HTR-8/SVneo (cell line): Measurements from ENCODE around the gene MRPS31.
A peak's percentile ranks its signal among the peaks of the same experiment; 100 is the strongest.
"Not testable (repeated sequence)": the region's sequence is repeated elsewhere in the genome, so short reads cannot be mapped to it uniquely, and the experiment has no call there.

Experiments
- DNase-seq: peaks from one replicate; pipeline ENCODE4 v3.0.0; 2011; ENCODE audit warnings: low spot score, mixed read lengths; ENCODE audit not compliant: insufficient read length
- FAIRE-seq: peaks from 2 replicates; lab custom pipeline; 2011; peaks lifted over from hg19 to GRCh38; lab: Jason Lieb, UNC

Gene MRPS31

GRCh38 chr13:40790154-40790616 is 19.2 kb upstream of the MRPS31 start:
- no peak for DNase-seq
- FAIRE-seq: no peak

GRCh38 chr13:40789275-40790153 is 18.5 kb upstream of the MRPS31 start, which contains the start of gene SLC25A15:
TSS of gene SLC25A15 (plus strand) at chr13:40789611. CDS start at chr13:40793227, 3,616 bp downstream.
- FAIRE-seq (no peak), DNase-seq (peak; percentile 48)

- not testable (repeated sequence) for FAIRE-seq, DNase-seq
Measured at GRCh38 chr13:40788540-40789274, 17.7 kb upstream of the MRPS31 start.

DNA sequence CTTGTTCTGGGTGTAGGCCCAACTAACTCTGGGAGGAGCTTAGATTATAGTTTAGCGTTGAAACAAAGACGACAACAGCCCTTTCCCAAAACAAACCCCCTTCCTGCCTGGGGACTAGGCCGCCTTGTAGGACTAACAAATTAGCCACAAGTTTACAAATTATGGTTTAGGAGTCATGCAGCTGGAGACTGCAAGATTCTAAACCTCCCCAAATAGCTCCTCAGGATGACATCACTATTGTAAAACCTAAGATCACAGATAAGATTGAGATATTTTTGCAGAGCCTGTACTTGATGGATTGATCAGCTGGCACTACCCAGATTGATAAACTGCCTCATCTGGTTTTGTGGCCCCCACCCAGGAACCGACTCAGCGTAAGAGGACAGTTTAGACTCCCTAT is 16.1 kb upstream of the MRPS31 start:
- DNase-seq: no peak
- FAIRE-seq: no peak

- FAIRE-seq (no peak), DNase-seq (no peak)
Measured at GRCh38 chr13:40786568-40786996, 15.6 kb upstream of the MRPS31 start.

DNA sequence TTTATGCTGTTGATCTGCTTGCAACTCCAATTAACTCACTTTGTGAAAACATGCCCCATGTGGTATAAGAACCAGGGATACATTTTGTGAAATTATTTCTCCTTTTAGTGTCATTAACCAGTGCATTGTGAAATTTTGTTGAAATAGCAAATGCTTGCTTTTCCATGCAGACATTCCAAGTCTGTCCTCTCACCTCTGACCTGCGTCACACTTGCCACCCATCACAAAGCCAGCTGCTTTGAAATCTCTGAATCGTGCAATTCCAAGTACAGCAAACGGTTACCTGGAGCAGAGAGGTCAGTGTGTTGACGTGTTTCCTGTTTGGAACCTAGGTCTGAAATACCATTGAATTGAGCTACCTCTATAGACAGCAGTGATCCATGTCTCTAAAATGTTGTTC is 13.6 kb upstream of the MRPS31 start:
- DNase-seq: no peak
- no peak for FAIRE-seq

- not testable (repeated sequence) for DNase-seq, FAIRE-seq
Measured at GRCh38 chr13:40782971-40783370, 12.0 kb upstream of the MRPS31 start.

DNA sequence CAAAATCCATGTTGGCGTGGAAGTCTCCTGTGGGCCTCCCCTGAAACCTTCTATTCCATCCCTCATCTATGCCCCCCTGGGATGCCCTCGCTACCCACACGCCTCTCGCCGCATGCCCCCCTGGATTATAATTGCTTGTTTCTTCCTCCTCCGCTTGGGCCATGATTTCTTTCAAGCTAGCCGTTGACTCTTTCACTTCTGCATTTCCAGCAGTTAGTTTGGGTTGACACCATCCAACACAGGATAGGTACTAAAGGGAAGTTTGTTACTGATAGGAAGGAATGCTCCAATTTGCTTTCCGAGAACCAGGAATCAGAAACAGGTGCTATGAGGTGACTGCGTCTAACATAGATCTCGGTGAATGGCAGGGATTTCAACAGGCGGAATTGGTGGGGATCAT is 10.7 kb upstream of the MRPS31 start:
- FAIRE-seq: no peak
- no peak for DNase-seq

DNA sequence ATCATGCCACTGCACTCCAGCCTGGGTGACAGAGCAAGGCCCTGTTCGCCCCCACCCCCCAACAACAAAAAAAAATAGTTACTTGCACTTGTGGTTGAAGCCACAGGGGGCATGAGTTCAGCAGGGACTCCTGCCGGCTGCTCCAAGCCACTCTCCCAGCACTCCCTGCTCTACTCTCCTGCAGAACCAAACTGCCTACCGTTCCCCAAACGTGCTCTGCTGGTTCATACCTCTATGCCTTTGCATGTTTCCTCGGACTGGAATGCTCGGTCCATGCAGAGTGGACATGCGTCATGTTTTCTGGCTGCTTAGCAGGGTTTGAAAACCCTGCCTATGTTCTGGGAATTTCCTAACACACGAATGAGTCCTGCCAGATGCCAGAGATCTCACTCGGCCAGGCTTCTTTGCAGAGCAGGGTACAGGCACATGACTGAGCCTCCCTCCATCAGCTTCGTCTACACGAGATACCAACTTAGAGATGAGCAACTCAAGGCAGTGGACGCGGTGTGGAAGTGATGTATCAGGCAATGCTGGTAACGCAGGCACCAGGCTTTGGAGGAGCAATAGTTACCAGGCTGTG is 9.9 kb upstream of the MRPS31 start:
- FAIRE-seq (no peak), DNase-seq (no peak)

DNA sequence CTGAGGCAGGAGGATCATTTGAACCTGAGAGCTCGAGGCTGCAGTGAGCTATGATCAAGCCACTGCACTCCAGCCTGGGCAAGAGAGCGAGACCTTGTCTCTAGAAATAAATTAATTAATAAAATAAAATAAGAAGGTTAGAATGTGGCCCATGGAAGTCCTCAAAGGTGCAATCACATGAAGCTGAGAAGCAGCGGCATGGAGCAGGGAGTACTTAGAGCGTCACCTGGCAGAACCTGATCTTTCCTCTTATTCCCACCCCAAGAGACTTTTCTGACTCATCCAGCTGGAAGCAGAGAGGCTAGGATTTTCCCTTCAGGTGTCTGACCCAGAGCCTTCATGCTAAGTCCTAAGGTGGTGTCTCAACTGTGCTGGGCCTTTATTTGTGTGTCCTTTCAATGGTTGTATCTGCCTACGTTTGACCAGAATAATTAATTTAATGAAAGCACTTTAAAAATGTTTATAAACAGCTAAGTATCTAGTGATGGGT is 8.9 kb upstream of the MRPS31 start:
- DNase-seq: no peak
- FAIRE-seq: no peak

GRCh38 chr13:40779049-40779448 is 8.1 kb upstream of the MRPS31 start:
- no peak for FAIRE-seq
- no peak for DNase-seq

GRCh38 chr13:40777809-40778175 is 6.8 kb upstream of the MRPS31 start:
- DNase-seq (no peak), FAIRE-seq (no peak)

DNA sequence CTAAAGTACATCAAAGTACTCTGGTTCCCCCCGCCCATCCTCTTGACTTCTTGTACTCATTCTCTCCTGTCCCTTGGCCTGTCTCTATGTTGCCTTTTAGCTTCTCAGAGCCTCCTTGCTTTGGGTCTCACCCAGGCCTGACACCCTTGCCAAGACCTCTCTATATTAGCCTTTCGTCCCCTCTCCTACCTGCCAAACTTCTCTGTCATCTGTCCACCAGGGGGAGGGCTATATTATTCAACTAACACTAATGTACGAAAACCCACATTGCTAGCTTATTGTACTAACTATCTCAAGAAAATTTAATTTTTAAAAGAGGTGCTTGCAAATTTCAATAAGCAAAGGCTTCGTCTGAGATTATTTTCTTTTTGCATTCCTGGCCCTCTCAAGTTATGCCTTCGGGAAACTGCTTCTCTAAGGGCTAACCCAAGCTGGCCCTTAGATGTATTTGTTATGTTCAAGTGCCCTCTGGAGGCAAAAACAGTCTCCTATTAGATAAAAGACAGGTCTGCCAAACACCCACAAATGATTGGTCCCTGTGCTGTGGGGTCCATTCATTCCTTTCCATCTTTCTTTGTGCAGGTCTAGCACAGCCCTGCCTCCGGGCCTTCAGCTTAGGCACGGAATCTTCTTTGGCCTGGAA is 6.3 kb upstream of the MRPS31 start:
- FAIRE-seq (no peak), DNase-seq (peak; percentile 30)

DNA sequence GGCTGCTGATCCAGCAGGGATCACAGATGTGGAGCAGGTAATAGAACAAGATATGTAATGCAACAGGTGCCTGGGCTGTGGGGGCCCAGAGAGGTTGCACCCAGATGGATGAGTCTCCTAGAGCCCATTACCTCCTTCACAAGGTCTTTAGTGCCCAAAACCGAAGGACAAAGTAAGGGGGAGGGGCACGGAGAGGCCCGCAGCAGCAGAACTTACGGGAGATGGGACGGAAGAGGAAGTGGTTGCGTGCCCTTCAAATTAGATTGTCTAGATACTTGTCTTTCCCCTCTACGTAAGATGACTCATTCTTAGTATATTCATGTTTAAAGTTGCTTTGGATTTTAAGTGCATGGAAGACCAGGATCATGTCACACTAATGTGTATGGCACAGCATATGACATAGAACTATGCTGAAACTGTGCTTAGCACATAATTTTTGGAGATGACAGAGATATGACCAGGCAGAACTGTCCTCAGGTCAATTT is 5.7 kb upstream of the MRPS31 start:
- peak; percentile 9 for DNase-seq
- FAIRE-seq: no peak

- DNase-seq (no peak), FAIRE-seq (no peak)
Measured at GRCh38 chr13:40776232-40776631, 5.2 kb upstream of the MRPS31 start.

GRCh38 chr13:40774672-40775071 is 3.7 kb upstream of the MRPS31 start:
- DNase-seq: no peak
- FAIRE-seq: no peak

DNA sequence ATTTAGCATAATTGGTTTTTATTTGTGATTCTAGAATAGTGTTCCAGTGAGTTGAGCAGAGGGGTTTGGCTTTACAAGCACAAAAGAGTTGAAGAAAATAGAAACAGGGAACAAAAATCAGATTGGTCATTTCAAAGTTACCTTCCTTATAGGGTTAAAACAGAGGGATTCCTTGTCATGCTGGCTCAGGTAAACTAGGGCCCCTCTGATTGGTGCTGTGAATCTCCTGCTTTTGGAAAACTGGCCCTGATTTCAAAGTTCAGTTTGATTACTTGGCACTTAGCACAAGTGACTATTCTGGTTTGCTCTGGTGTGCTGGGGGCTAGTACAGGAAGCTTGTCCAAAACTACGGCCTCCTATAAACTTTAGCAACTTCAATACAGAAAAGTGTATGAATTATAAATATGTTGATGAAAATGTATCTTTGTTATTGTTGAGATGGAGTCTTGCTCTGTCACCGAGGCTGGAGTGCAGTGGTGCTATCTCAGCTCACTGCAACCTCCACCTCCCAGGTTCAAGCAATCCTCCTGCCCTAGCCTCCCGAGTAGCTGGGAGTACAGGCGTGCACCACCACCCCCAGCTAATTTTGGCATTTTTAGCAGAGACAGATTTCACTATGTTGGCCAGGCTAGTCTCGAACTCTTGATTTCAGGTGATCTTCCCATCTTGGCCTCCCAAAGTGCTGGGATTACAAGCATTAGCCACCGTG is 1.9 kb upstream of the MRPS31 start:
- FAIRE-seq (no peak), DNase-seq (no peak)

GRCh38 chr13:40770609-40770933 is 419 bp downstream of the MRPS31 start:
- no peak for FAIRE-seq

DNA sequence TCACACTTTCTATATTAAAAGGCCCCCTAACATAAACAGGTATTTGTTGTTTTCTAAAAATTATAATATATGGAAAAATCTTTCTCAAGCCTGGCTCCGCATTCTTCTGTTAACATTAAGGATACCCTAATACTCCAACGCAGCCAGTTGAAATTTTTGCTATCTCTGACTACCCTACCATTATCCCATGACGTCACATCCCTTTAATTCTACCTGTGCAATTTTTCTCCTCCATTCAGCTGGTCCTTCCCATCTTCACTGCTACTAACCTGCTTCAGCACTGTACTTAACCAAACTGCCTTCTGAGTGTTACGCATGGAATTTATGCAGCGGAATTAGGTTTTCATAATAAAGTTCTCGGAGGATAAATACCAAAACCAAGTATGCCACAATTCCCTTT is 1.0 kb downstream of the MRPS31 start:
- no peak for DNase-seq
- FAIRE-seq: no peak

More at GRCh38 chr13:40770609-40770933, 419 bp downstream of the MRPS31 start:
- DNase-seq: no peak

DNA sequence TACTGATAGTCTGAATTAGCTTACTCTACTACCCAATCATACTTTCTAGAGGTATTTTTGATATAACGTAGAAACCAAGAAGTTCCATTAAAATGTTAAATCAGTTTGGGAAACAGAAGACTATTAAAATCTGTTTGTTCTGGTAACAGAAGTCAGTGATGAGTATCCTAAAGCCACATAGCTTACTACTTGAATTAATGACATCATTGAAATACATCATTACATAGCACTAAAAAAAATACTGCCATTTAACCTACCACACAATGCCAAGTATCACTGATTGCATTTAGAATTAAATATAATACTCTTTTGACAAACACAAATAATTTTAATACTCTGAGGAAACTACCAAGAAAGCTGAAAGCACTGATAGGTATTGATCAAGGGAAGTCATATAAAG is 5.4 kb downstream of the MRPS31 start:
- DNase-seq (no peak), FAIRE-seq (no peak)
